Measurements from ENCODE around the gene ALAD.

ALAD gene

DNA sequence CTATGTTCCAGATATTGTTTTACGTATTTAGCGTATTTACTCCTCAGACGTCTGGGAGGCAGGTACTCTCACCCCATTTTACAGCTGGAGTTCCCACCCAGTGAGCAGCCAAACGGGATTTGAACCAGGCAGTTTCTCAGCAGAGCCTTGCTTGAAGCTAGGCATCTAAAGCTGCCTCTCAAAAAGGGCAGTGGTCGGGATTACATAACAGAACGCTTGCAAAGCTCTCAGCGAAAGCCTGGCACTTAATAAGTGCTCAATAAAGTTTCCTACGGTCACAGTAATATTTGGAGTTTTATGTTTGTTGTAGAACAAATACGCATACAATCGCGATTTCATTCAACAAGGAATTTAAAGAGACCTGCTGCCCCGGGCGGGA lies 52.0 kb downstream of the ALAD start:
- no peak for DNase-seq (ENCODE audit: low read depth)

DNA sequence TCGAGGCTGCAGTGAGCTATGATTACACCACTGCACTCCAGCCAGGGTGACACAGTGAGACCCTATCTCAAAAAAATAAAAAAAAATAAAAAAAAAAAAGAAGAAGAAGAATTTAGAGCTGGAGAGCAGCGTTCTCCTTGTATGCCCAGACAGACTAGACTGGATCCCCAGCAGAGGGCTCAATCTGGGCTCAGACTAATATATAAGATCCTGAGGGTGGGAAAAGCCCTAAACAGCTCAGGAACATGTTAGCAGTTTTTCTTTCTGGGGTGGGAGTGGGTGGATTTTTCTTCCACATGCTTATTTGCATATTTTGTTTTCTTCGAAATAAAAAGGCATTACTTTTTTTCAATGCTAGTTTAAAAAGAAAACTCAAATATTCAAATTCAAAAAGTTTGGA lies 52.6 kb downstream of the ALAD start:
- DNase-seq (ENCODE audit: low read depth): no peak

DNA sequence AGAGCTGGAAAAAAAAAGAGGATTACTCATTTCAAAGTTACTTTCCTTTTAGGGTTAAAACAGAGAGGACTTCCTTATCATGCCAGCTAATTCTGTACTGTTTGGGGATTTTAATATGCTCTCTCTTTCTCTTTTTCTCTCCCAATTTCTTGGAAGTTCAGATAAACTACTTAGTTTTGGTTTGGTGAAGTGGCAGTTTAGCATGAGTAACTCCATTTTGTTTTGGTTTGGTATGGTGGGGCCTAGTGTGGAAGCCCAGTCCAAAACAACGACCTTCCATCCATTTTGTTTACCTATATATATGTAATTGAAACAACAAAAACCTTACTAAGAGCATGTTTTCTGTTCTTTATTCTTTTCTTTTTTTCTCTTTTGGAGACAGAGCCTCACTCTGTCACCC lies 55.4 kb downstream of the ALAD start:
- no peak for DNase-seq (ENCODE audit: low read depth)

DNA sequence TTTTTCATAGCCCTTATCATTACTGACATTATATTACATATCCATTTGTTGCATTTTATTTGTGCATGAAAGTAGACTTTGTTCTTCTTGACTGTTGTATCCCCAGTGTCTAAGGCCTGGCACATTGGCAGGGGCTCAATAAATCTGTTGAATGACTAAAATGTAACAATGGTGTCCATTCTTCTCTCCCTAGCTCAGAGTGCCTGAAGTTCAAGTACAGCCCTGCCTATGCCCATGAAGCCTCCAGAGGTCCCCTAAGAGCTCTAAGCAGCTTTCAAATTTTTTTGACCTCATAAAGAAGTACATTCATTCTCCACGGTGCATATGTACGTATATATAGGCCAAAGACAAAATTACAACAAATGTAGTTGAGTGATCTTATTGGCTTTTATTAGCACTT lies 55.9 kb downstream of the ALAD start:
- no peak for DNase-seq (ENCODE audit: low read depth)

DNA sequence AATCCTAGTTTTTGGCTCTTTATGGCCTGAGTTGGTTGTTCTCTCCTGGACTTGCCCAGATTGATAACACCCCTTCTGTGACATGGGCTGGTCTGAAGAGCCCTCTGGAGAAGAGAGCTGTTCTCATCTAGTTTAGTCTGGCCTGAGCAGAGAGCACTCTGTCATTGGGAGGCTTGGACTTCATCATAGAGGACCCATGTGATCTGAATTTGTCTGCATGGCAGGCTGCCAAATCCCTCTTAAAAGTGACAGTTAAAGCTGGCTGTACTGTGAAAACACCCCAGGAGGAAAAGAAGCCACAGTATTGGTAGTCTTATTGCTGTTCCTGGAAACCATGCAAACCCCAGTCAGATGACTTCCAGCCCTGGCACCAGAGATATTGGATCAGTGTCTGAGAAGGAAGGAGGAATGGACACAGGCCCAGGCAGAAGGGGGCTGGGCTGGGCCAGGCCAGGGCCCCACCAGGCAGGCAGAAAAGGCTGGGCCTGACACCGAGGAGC lies 57.3 kb downstream of the ALAD start:
- DNase-seq (ENCODE audit: low read depth): no peak

DNA sequence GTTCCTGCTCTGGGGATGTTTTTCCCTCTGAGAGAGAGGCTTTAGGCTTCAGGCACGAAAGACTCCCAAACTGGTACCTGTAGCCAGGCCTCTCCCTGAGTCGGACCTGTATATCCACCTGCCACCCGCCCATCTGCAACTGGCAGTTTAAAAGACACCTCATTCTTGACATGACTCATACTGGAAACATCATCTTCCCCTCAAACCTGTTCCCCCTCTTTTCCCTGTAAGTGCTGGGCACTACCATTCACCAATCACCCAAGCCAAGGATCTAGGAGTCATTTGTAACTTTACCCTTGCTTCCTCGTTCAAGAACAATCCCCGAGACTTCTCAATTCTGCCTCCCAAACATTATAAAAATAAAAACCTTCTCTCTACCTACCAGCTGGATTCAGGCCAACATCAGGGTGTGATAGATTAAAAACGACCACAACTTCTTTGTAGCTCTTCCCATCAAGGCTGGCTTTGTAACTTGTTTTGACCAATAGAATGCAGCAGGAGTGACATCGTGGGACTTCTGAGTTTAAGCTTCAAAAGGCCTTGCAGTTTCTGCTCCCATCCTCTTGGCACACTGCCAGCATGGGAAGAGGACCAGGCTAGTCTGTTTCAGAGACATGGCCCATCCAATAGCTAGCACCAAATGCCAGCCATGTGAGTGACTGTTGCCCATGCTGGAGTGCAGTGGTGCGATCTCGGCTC lies 59.2 kb downstream of the ALAD start:
- DNase-seq (ENCODE audit: low read depth): no peak

DNA sequence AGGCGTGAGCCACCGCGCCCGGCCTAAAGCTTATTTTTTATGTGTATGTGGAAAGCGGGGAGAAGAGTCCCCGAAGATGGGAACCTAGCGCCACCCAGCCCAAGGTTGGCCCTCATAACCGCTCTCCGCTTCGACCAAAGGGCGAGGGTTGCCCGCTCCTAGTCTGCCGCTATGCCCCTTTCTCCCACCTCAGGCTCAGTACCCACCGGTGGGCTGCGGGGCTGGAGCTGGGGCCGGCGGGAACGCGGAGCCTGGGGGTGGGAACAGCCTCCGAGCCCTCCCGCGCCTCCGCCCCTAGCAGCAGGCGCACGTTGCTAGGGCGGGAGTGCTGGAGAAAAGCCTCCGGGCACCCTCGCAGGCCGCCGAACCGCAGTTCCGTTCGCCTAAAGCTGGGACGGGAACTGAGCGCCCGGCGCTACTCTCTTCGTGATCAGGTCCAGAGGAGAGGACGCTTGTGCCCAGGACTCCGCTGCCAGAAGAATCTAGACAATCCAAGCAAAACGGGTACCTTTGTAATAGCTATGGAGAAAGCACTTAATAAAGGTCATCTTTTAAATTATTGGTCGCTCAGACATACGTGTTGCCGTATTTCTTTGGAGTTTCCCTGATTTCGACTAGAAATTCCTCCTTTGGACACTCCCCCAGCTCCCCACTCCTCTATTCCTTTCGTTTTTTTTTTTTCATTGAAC lies 60.9 kb downstream of the ALAD start, which contains the start of gene WDR31:
WDR31 (minus strand) TSS at position 265 of the 689 bp plus-strand sequence. CDS start 8,253 bp downstream, outside the sequence.
- DNase-seq (ENCODE audit: low read depth): peak; percentile 68

DNA sequence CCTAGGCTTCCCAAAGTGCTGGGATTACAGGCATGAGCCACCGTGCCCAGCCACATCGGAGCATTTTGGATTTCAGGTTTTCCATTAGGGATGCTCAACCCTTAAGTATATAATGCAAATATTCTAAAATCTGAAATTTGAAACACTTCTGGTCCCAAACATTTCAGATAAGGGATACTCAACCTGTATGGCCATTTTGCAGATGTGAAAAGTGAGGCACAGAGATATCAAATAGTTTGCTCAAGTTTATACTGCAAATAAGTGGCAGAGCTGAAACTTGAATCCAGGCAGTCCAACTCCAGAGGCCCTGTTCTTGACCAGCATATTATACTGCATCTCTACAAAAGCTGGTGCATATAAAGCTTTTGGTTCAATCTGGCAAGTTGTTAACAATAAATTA lies 63.4 kb downstream of the ALAD start:
- DNase-seq (ENCODE audit: low read depth): no peak
